Mucosa of rectum (tissue), 2 donors: Measurements from ENCODE around the gene MTUS2.
"Not testable (repeated sequence)": the region's sequence is repeated elsewhere in the genome, so short reads cannot be mapped to it uniquely, and the experiment has no call there.

Source experiments
- H3K27ac ChIP-seq, 2 donors: one replicate each; pipeline ENCODE4 v1.7.0; 2013; ENCODE audit warnings: inconsistent platforms in 2 of 2, low read depth in 2 of 2, low read length in 2 of 2
- H3K27me3 ChIP-seq, 2 donors: one replicate each; pipeline ENCODE4 v1.7.0; 2013; ENCODE audit warnings: low read length in 2 of 2; ENCODE audit not compliant: control insufficient read depth in 2 of 2, insufficient read depth in 2 of 2
- H3K36me3 ChIP-seq, 2 donors: one replicate each; pipeline ENCODE4 v1.7.0; 2013; ENCODE audit warnings: low read length in 2 of 2; ENCODE audit not compliant: control insufficient read depth in 2 of 2, insufficient read depth in 2 of 2
- H3K4me1 ChIP-seq, 2 donors: one replicate each; pipeline ENCODE4 v1.7.0; 2013; ENCODE audit warnings: low read length in 2 of 2, mild to moderate bottlenecking in 1 of 2; ENCODE audit not compliant: control insufficient read depth in 2 of 2, insufficient read depth in 2 of 2
- H3K4me3 ChIP-seq, 2 donors: one replicate each; pipeline ENCODE4 v1.7.0; 2013; ENCODE audit warnings: low read length in 2 of 2
- H3K9ac ChIP-seq, 2 donors: one replicate each; pipeline ENCODE4 v1.7.0; 2013; ENCODE audit warnings: low read length in 2 of 2, low read depth in 1 of 2, mild to moderate bottlenecking in 1 of 2
- H3K9me3 ChIP-seq, 2 donors: one replicate each; pipeline ENCODE4 v1.7.0; 2013; ENCODE audit warnings: low read length in 2 of 2; ENCODE audit not compliant: control insufficient read depth in 2 of 2
- donor health status: healthy.
- donor health status: Normal muscosa, but diverticular disease.

MTUS2 gene

DNA sequence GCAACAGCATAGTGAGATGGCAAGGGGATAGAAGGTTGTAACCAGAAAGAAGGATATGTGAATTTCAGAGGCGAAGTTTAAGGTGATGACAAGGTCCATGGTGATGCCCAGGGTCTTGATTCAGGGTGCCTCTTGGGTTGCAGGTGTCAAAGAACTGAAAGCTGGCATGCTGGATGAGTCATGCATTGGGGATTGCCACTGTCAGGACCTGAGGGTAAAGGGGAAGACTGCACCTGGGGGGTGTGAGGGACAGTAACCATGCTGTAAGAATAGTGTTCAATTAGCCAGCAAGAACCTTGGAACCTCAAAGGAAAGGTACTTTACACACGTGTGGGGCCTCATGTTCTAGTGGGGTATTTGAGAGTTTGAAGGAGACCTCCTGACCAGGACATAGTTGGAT lies 495.7 kb downstream of the MTUS2 start:
- Histone ChIP-seq H3K4me1 (no peaks in the 10 kb centered on the region), H3K9ac (no peak overlapping the region), H3K36me3 (no peaks in the 10 kb centered on the region), H3K4me3 (no peak overlapping the region), H3K9me3 (no peaks in the 10 kb centered on the region), H3K27me3 (no peaks in the 10 kb centered on the region), H3K27ac (no peak overlapping the region)

DNA sequence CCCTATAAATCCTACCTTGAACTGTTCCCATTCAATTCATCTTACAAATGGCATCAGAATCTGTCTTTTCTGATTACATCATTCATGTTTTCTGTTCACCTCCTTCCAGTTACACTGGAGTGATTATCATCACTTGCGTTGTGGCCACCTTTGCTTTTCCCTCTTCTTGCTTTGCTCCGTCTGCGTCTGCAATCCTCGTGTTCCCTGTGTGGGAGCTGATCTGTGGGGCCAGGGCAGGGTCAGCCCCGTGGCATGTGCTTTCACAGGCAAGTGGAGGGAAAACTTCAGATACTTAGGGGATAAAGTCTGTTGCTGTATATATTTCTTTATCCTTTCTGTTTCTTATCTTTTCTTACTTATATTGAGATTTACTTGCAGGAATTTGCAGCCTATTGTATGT lies 497.7 kb downstream of the MTUS2 start:
- no peak overlapping the region for H3K9ac ChIP-seq
- H3K4me3 ChIP-seq = no peak overlapping the region
- H3K27me3 ChIP-seq = no peaks in the 10 kb centered on the region
- no peaks in the 10 kb centered on the region for H3K9me3 ChIP-seq
- H3K27ac ChIP-seq = no peak overlapping the region
- H3K4me1 ChIP-seq = no peaks in the 10 kb centered on the region
- H3K36me3 ChIP-seq = no peaks in the 10 kb centered on the region

DNA sequence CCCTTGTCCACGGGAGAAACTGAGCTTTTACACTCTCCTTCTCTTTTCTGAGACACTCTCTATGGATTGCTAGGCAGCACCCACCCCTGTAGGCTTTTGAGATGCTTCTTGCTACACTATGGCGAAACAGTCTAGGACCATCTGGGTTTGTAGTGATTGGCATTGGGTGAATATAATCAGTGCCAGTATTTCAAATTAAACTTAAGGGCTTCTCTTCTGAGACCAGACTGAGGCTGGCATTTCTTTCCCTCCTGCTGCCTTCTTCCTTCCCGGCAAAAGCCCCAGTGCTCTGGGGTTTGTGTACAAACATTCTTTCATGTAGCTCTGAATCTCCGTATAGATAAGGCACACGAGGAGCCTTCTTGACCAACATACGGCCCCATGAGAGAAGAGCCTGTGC lies 498.6 kb downstream of the MTUS2 start:
- Histone ChIP-seq H3K27me3 (no peaks in the 10 kb centered on the region), H3K4me1 (no peaks in the 10 kb centered on the region), H3K27ac (no peak overlapping the region), H3K9me3 (no peaks in the 10 kb centered on the region), H3K9ac (no peak overlapping the region), H3K4me3 (no peak overlapping the region), H3K36me3 (no peaks in the 10 kb centered on the region)

DNA sequence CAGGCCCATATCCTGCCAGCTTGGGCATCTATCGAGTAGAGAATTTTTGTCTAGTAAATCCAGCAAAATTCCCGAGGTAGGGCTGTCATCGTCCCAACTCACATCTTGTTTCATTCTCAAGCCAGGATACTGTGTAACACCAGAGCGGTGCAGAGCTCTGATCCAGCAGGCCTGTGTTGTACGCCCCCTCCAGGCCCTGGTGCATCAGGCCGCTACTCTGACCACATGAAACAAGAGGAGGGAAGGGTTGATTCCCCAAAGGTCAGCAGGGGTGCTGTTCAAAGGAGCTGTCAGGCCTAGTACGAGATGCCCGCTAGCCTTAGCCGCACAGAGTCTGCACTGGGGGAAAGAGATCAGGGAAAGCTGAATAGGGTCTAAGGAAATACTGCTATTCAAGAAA lies 499.3 kb downstream of the MTUS2 start:
- Histone ChIP-seq H3K4me1 (no peaks in the 10 kb centered on the region), H3K27ac (no peak overlapping the region), H3K9me3 (no peaks in the 10 kb centered on the region), H3K36me3 (no peaks in the 10 kb centered on the region), H3K27me3 (no peaks in the 10 kb centered on the region), H3K9ac (no peak overlapping the region), H3K4me3 (no peak overlapping the region)

DNA sequence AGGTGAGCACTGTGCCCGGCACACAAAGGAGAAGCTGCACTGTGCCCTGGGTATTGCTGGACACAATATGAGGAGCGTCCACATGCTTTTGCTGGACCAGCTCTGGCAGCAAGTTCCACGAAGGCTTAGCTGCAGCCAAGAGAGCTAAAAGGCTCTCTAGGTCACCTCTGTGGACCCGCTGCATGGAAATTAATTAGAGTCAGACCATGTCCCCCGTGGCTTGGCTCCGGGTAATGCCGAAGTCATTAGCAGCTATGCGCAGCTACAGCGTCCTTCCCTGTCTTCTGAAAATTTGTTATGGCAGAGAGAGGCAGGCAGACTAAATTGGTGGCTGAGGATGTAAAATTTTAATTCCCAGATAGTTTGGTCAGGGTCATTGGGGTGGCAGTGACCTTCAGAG lies 503.8 kb downstream of the MTUS2 start:
- H3K27me3 ChIP-seq = no peaks in the 10 kb centered on the region
- no peak overlapping the region for H3K27ac ChIP-seq
- H3K9me3 ChIP-seq = no peaks in the 10 kb centered on the region
- H3K36me3 ChIP-seq = no peaks in the 10 kb centered on the region
- H3K9ac ChIP-seq = no peak overlapping the region
- H3K4me3 ChIP-seq = no peak overlapping the region
- H3K4me1 ChIP-seq = no peaks in the 10 kb centered on the region

DNA sequence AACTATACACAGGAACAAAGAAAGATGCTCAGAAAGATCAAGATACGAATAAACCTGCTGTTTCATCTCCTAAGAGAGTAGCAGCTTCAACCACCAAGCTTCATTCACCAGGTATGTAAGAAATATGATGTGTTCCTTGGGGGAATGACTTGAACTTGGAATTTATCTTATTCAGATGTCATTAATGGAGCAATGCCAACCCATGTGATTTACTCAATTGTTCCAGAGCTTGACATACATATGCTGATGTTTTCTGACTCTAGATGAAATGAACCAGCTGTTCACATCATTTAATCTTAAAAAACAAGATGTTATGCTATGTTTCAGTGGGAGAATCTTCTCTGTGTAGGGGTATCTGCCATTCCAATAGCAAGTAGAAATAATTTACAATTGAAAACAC lies 504.5 kb downstream of the MTUS2 start:
- Histone ChIP-seq H3K4me3 (no peak overlapping the region), H3K36me3 (no peaks in the 10 kb centered on the region), H3K4me1 (no peaks in the 10 kb centered on the region), H3K27me3 (no peaks in the 10 kb centered on the region), H3K27ac (no peak overlapping the region), H3K9me3 (no peaks in the 10 kb centered on the region), H3K9ac (no peak overlapping the region)

DNA sequence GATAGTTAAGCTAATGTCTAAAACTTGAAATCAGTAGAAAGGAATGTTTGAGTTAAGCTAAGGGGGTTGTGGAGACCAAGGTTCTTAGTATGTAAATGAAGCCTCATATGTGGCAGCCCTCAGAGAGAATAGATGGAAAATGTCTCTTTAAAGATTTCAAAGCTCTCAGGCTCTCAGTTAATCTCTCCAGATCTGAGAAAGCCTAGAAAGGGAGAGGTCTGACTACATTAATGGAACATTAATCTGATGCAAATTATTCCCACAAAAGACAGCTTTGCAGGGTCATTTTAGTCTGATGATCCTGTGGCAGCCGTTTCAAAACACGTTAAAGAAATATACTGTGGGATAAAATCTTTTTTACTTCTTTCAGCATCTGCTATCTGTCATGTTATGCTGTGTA lies 508.4 kb downstream of the MTUS2 start:
- Histone ChIP-seq H3K9me3 (no peaks in the 10 kb centered on the region), H3K27me3 (no peaks in the 10 kb centered on the region), H3K9ac (no peak overlapping the region), H3K36me3 (no peaks in the 10 kb centered on the region), H3K4me1 (no peaks in the 10 kb centered on the region), H3K27ac (no peak overlapping the region), H3K4me3 (no peak overlapping the region)

DNA sequence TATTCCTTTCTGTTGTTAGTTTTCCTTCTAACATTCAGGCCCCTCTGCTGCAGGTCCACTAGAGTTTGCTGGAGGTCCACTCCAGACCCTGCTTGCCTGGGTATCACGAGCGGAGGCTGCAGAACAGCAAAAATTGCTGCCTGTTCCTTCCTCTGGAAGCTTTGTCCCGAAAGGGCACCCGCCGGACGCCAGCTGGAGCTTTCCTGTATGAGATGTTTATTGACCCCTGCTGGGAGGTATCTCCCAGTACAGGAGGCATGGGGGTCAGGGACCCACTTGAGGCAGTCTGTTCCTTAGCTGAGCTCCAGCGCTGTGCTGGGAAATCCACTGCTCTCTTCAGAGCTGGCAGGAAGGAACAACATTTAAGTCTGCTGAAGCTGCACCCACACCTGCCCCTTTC lies 516.2 kb downstream of the MTUS2 start:
- H3K9me3 ChIP-seq = no peaks in the 10 kb centered on the region
- no peaks in the 10 kb centered on the region for H3K27me3 ChIP-seq
- no peak overlapping the region for H3K4me3 ChIP-seq
- H3K4me1 ChIP-seq = no peaks in the 10 kb centered on the region
- no peak overlapping the region for H3K27ac ChIP-seq
- no peak overlapping the region for H3K9ac ChIP-seq
- H3K36me3 ChIP-seq = no peaks in the 10 kb centered on the region

DNA sequence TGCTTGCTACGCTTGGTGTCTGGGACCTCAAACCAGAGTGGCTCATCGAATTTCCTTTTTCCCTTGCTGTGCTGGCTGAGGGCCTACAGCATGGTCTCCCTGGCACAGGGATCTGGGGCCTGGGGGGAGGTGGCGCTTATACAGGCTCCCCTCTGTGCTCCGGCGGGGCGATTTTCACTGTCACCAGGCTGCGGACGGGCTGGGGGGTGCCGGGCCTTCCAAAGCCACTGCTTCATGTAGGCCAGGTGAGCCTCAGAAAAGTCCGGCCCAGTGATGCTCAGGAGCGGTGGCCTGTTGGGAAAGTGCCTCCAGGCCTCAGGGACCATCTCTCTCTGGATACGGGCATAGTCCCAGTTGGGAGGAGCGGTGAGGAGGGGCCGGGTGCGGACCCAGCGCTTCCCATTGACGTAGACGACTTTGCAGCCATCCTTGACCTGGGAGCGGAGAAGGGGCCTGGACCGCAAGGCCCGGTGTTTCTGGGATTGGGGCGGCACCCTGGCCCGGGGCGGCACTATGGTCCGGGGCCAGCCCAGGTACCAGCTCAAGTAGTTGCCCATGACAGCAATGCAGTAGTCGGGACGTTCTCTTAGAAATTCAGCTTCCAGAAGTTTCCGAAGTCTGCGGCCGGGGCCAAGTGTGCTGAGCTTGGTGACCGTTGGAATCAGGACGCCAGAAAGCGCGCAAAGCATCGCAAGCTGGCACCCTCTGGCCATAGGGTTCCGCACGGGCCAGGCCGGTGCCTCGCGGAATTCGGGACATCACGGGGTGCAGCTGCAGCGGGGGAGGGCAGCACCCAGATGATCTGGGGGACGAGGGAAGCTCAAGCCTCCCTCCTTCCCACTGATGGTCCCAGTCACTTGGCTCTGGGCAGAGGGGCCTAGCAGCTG lies 519.5 kb downstream of the MTUS2 start:
- H3K4me1 ChIP-seq = no peaks in the 10 kb centered on the region
- H3K27ac ChIP-seq = no peak overlapping the region
- H3K9me3 ChIP-seq = no peaks in the 10 kb centered on the region
- H3K27me3 ChIP-seq = no peaks in the 10 kb centered on the region
- no peaks in the 10 kb centered on the region for H3K36me3 ChIP-seq
- H3K4me3 ChIP-seq = no peak overlapping the region
- no peak overlapping the region for H3K9ac ChIP-seq

DNA sequence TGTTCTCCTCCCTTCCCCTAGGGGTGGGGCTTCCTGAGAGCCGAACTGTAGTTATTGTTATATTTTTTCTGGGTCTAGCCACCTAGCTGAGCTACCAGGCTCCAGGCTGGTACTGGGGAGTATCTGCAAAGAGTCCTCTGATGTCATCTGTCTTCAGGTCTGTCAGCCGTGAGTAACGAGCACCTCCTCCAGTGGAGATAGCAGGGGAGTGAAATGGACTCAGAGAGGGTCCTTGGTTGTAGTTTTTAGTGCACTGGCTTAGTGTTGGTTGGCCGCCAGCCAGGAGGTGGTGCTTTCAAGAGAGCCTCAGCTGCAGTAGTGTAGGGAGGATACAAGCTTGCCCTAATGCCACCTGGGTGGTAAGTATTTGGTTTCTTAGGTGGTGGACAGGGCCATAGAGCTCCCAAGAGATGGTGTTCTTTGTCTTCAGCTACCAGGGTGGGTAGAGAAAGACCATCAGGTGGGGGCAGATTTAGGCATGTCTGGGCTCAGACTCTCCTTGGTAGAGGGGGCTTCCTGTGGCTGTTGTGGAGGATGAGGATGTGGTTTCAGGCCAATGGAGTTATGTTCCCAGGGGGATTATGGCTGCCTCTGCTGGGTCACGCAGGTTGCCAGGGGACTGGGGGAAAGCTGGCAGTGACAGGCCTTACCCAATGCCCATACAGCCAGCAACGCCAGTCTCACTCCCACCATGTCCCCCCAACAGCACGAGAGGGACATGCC lies 525.9 kb downstream of the MTUS2 start:
- H3K27ac ChIP-seq, H3K36me3 ChIP-seq, H3K4me1 ChIP-seq, H3K27me3 ChIP-seq, H3K4me3 ChIP-seq, H3K9ac ChIP-seq, H3K9me3 ChIP-seq: not testable (repeated sequence)
